HepG2 (cell line): ENCODE results near the gene OR52L1.

Source experiments
- HDAC6 ChIP-seq: fragments of 200-600 bp; sonication (generic); IDR thresholded peaks from 2 replicates; pipeline ENCODE4 v1.7.0; 2017; ENCODE audit warnings: mild to moderate bottlenecking, antibody characterized with exemption, low read length, low read depth
- PRMT3 ChIP-seq: sonication (generic); formaldehyde crosslinking; IDR thresholded peaks from 2 replicates; pipeline ENCODE4 v1.8.1; 2022; ENCODE audit warnings: low read depth, mild to moderate bottlenecking, moderate library complexity, missing genetic modification reagents, borderline replicate concordance
- RBAK ChIP-seq: sonication (generic); formaldehyde crosslinking; IDR thresholded peaks from 2 replicates; pipeline ENCODE4 v1.5.1; 2020; ENCODE audit warnings: mild to moderate bottlenecking, missing genetic modification reagents
- SIX1 ChIP-seq: sonication (generic); formaldehyde crosslinking; IDR thresholded peaks from 2 replicates; pipeline ENCODE4 v1.4.0; 2020; ENCODE audit warnings: missing genetic modification reagents, borderline replicate concordance
- SP1 ChIP-seq, 2 experiments: fragments of 450-650 bp in 1 of 2; sonication (generic) in 1 of 2; formaldehyde crosslinking in 1 of 2; IDR thresholded peaks; 2 replicates each; pipeline versions ENCODE4 v1.4.0 to v1.6.1; 2016 to 2020; ENCODE audit warnings: missing genetic modification reagents in 1 of 2
- ZNF816 ChIP-seq: sonication (generic); formaldehyde crosslinking; IDR thresholded peaks from 2 replicates; pipeline ENCODE4 v1.8.0; 2022; ENCODE audit warnings: missing genetic modification reagents, mild to moderate bottlenecking, borderline replicate concordance
- TF ChIP-seq, protein P1 (sequence below), 2 experiments: IDR thresholded peaks; 2 replicates each; pipeline ENCODE4 v1.6.1; 2011 to 2012; ENCODE audit warnings: low read length in 2 of 2, borderline replicate concordance in 1 of 2, low read depth in 1 of 2, mild to moderate bottlenecking in 1 of 2, moderate library complexity in 1 of 2

DNA sequence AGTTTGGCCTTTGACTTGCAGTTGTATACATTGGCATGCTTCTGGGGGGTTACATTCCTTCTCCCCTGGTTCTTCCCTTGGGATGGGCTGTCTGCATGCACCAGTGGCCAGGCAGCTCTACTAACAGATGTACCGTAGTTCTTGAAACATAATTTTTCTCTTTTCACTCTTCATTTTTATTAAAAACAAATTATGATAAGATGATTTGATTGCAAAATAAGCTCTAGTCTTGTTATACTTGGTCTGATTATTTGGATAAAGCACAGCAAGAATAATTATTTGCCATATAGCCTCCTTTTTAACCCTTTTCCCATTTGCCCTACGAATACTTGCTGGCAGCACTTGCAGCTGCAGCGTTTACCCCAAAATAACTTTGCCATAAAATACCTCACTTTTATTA lies 31.2 kb downstream of the OR52L1 start:
- TF ChIP-seq SIX1 (CRISPR knock-in tag) (no peak), SP1 (IDR thresholded peaks at IDR 0.05) (no peak), SP1 (CRISPR knock-in tag; IDR thresholded peaks at IDR 0.05) (no peak), PRMT3 (no peak), HDAC6 (no peak), ZNF816 (no peak), RBAK (CRISPR knock-in tag) (no peak)
- TF ChIP-seq, protein P1, sequence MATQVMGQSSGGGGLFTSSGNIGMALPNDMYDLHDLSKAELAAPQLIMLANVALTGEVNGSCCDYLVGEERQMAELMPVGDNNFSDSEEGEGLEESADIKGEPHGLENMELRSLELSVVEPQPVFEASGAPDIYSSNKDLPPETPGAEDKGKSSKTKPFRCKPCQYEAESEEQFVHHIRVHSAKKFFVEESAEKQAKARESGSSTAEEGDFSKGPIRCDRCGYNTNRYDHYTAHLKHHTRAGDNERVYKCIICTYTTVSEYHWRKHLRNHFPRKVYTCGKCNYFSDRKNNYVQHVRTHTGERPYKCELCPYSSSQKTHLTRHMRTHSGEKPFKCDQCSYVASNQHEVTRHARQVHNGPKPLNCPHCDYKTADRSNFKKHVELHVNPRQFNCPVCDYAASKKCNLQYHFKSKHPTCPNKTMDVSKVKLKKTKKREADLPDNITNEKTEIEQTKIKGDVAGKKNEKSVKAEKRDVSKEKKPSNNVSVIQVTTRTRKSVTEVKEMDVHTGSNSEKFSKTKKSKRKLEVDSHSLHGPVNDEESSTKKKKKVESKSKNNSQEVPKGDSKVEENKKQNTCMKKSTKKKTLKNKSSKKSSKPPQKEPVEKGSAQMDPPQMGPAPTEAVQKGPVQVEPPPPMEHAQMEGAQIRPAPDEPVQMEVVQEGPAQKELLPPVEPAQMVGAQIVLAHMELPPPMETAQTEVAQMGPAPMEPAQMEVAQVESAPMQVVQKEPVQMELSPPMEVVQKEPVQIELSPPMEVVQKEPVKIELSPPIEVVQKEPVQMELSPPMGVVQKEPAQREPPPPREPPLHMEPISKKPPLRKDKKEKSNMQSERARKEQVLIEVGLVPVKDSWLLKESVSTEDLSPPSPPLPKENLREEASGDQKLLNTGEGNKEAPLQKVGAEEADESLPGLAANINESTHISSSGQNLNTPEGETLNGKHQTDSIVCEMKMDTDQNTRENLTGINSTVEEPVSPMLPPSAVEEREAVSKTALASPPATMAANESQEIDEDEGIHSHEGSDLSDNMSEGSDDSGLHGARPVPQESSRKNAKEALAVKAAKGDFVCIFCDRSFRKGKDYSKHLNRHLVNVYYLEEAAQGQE (IDR thresholded peaks at IDR 0.05; ENCODE audit: borderline replicate concordance in 1 of 2, low read depth in 1 of 2, low read length in 2 of 2) = no peak
